Loucy (cell line): ENCODE data around the gene TM9SF4.

Source experiments
- H2AFZ ChIP-seq: fragments of 200-600 bp; sonication (generic); 2 replicates; pipeline ENCODE4 v1.6.0; 2016; ENCODE audit warnings: antibody characterized with exemption, mild to moderate bottlenecking, low read length, moderate library complexity
- H3F3A ChIP-seq: fragments of 200-600 bp; 2 replicates; pipeline ENCODE4 v1.6.0; 2016; ENCODE audit warnings: antibody characterized with exemption, low read depth, mild to moderate bottlenecking
- H3K27me3 ChIP-seq: fragments of 200-600 bp; sonication (generic); 2 replicates; pipeline ENCODE4 v1.6.1; 2014; ENCODE audit warnings: low read length, mild to moderate bottlenecking; ENCODE audit not compliant: insufficient read depth, poor library complexity, severe bottlenecking
- H3K36me3 ChIP-seq: fragments of 200-600 bp; sonication (generic); 2 replicates; pipeline ENCODE4 v1.6.1; 2016; ENCODE audit warnings: low read length; ENCODE audit not compliant: insufficient read depth
- H3K4me1 ChIP-seq: fragments of 200-600 bp; sonication (generic); 2 replicates; pipeline ENCODE4 v1.5.1; 2014; ENCODE audit warnings: low read length, mild to moderate bottlenecking; ENCODE audit not compliant: insufficient read depth, poor library complexity, severe bottlenecking
- H3K4me2 ChIP-seq: fragments of 200-600 bp; sonication (generic); 2 replicates; pipeline ENCODE4 v1.6.0; 2014; ENCODE audit warnings: antibody characterized with exemption, low read length, low read depth, mild to moderate bottlenecking; ENCODE audit not compliant: poor library complexity, severe bottlenecking
- H3K4me3 ChIP-seq: fragments of 200-600 bp; sonication (generic); 2 replicates; pipeline ENCODE4 v1.5.1; 2014; ENCODE audit warnings: low read length, mild to moderate bottlenecking, mixed read lengths; ENCODE audit not compliant: poor library complexity, severe bottlenecking
- H3K79me2 ChIP-seq: fragments of 200-600 bp; sonication (generic); 2 replicates; pipeline ENCODE4 v1.6.1; 2014; ENCODE audit warnings: low read length; ENCODE audit not compliant: insufficient read depth
- H3K9ac ChIP-seq: fragments of 200-600 bp; sonication (generic); 2 replicates; pipeline ENCODE4 v1.6.0; 2014; ENCODE audit warnings: mild to moderate bottlenecking, low read depth, low read length, moderate library complexity; ENCODE audit not compliant: poor library complexity, severe bottlenecking
- H3K9me2 ChIP-seq: fragments of 200-600 bp; sonication (generic); replicated peaks from 2 replicates; pipeline ENCODE4 v1.6.1; 2016; ENCODE audit warnings: low read depth, low read length, mixed read lengths
- H3K9me3 ChIP-seq: fragments of 200-600 bp; sonication (generic); 2 replicates; pipeline ENCODE4 v1.6.1; 2014; ENCODE audit warnings: mild to moderate bottlenecking, antibody characterized with exemption, low read length, low read depth; ENCODE audit not compliant: insufficient read depth
- H4K20me1 ChIP-seq: fragments of 200-600 bp; sonication (generic); 2 replicates; pipeline ENCODE4 v1.6.0; 2014; ENCODE audit warnings: antibody characterized with exemption, low read length, mild to moderate bottlenecking; ENCODE audit not compliant: insufficient read depth, poor library complexity, severe bottlenecking
- CTCF ChIP-seq: fragments of 200-600 bp; sonication (generic); conservative IDR thresholded peaks from 2 replicates; pipeline ENCODE4 v1.5.1; 2014; ENCODE audit warnings: mild to moderate bottlenecking, antibody characterized with exemption, low read length
- EZH2phosphoT487 ChIP-seq: fragments of 200-600 bp; IDR thresholded peaks from 2 replicates; pipeline ENCODE4 v1.6.1; 2018; ENCODE audit warnings: antibody characterized with exemption, mild to moderate bottlenecking, moderate library complexity, borderline replicate concordance

The TM9SF4 gene

DNA sequence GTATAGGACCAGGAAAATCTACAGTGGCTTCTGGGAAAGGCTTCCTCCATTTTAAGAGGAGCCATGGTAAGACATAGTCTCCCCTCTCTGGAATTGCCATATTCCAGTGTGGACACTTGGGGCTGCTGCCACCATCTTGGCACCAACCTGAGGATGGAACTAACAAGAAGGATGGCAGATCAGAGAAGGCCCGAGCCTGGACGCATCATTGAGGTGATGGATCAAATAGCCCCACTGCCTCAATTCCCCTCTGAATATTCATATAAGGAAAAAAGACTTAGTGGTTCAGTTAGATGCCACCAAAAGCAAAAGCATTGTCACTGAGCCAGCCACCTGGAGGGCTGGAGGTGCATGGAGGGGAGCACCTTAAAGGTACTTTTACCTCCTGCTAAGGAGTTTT lies 72.1 kb downstream of the TM9SF4 start:
- TF ChIP-seq CTCF (no peak), EZH2phosphoT487 (no peak)
- Histone ChIP-seq H3K27me3 (no peaks in the 10 kb centered on the region), H3K9me2 (no peaks in the 10 kb centered on the region), H3K4me1 (no peaks in the 10 kb centered on the region), H3K36me3 (no peaks in the 10 kb centered on the region), H4K20me1 (no peaks in the 10 kb centered on the region), H3K9ac (no peak overlapping the region), H2AFZ (no peak overlapping the region), H3K9me3 (no peaks in the 10 kb centered on the region), H3F3A (no peaks in the 10 kb centered on the region), H3K79me2 (no peaks in the 10 kb centered on the region), H3K4me2 (no peak overlapping the region), H3K4me3 (no peak overlapping the region)

- Histone ChIP-seq H3K27me3 (no peaks in the 10 kb centered on the region), H3K4me3 (no peak overlapping the region)
Measured at GRCh38 chr20:32183947-32184635, 74.6 kb downstream of the TM9SF4 start.

DNA sequence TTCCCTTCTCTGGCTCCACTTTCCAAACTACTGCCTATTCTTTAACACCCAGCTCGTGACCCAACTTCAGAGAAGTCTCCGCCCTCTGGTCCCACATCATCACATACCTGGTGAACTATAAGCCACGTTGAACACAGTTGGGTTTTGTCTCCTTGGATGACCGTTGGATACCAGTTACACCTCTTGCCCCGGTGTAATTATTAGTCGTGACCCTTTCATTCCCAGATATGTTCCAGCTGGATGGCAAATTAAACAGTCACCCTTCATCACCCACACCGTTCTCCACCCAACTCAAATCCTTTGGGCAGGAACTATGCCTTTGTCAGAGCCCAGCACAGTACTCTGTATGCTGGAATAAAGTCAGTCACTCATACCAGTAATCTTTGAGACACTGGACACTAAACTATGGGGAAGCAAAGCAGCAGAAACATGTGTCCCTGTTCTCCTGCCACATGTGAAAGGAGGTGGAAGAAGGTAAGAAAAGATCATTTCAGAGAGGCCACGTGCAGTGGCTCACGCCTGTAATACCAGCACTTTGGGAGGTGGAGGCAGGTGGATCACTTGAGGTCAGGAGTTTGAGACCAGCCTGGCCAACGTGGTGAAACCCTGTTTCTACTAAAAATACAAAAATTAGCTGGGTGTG lies 75.6 kb downstream of the TM9SF4 start:
- H3F3A ChIP-seq, result no peaks in the 10 kb centered on the region
- no peak overlapping the region for H3K9ac ChIP-seq
- no peaks in the 10 kb centered on the region for H3K9me2 ChIP-seq
- no peak for TF ChIP-seq EZH2phosphoT487
- TF ChIP-seq CTCF, result no peak
- no peaks in the 10 kb centered on the region for H3K27me3 ChIP-seq
- H3K36me3 ChIP-seq, result no peaks in the 10 kb centered on the region
- H3K4me3 ChIP-seq, result no peak overlapping the region
- no peak overlapping the region for H2AFZ ChIP-seq
- peaks cover 18% of the 10 kb centered on the region; the same call in 1 of the 2 replicates for H3K79me2 ChIP-seq
- H4K20me1 ChIP-seq, result no peaks in the 10 kb centered on the region
- H3K9me3 ChIP-seq, result no peaks in the 10 kb centered on the region
- no peak overlapping the region for H3K4me2 ChIP-seq
- peaks cover 9% of the 10 kb centered on the region for H3K4me1 ChIP-seq

More at GRCh38 chr20:32183947-32184635, 74.6 kb downstream of the TM9SF4 start:
- H3K36me3 ChIP-seq, result no peaks in the 10 kb centered on the region
- TF ChIP-seq EZH2phosphoT487 (no peak), CTCF (no peak)
- H3K4me2 ChIP-seq, result no peak overlapping the region
- H3K9me2 ChIP-seq, result no peaks in the 10 kb centered on the region
- no peaks in the 10 kb centered on the region for H3F3A ChIP-seq
- H3K9me3 ChIP-seq, result no peaks in the 10 kb centered on the region
- no peak overlapping the region for H3K9ac ChIP-seq
- H3K4me1 ChIP-seq, result peaks cover 6% of the 10 kb centered on the region
- H3K79me2 ChIP-seq, result peaks cover 12% of the 10 kb centered on the region; the same call in 1 of the 2 replicates
- no peak overlapping the region for H2AFZ ChIP-seq
- no peaks in the 10 kb centered on the region for H4K20me1 ChIP-seq
